Measurements from ENCODE around the gene MYD88. TPM values are rescaled to one million over a fixed set of nuclear protein-coding genes. Genes with fewer than 3 reads are reported as not detected.
"Not testable (repeated sequence)": the region's sequence is repeated elsewhere in the genome, so short reads cannot be mapped to it uniquely, and the experiment has no call there.

The MYD88 gene
- total RNA-seq, 1 donor from 2014 or later: 3.7 TPM

- not testable (repeated sequence) for FAIRE-seq; DNase-seq (ENCODE audit: low spot score in 2 of 2)
These were observed 22.2 kb downstream of the MYD88 start for GRCh38 chr3:38160704-38161103.

GRCh38 chr3:38163117-38163840 is 24.8 kb downstream of the MYD88 start:
- no peak for DNase-seq (ENCODE audit: low spot score in 2 of 2)

GRCh38 chr3:38163841-38164642 is 25.6 kb downstream of the MYD88 start:
- no peak for FAIRE-seq
- no peak for DNase-seq (ENCODE audit: low spot score in 2 of 2)

More at GRCh38 chr3:38163117-38163840, 24.8 kb downstream of the MYD88 start:
- no peak for FAIRE-seq

- no peak for FAIRE-seq
These were observed 26.1 kb downstream of the MYD88 start for GRCh38 chr3:38164643-38164951.

GRCh38 chr3:38164952-38165721 is 26.7 kb downstream of the MYD88 start, which contains the start of gene OXSR1:
OXSR1 (plus strand) TSS chr3:38165537; CDS start chr3:38165877, 340 bp downstream.
- FAIRE-seq (peak; percentile 74), DNase-seq (ENCODE audit: low spot score in 2 of 2) (peak; percentile 94 to 96)

More at GRCh38 chr3:38164643-38164951, 26.1 kb downstream of the MYD88 start:
- DNase-seq (ENCODE audit: low spot score in 2 of 2): no peak

- FAIRE-seq (no peak), DNase-seq (ENCODE audit: low spot score in 2 of 2) (peak in 1 of 2 donors; percentile 66)
These were observed 27.4 kb downstream of the MYD88 start for GRCh38 chr3:38165722-38166387.

- FAIRE-seq (no peak), DNase-seq (ENCODE audit: low spot score in 2 of 2) (no peak)
These were observed 29.1 kb downstream of the MYD88 start for GRCh38 chr3:38167591-38167990.

GRCh38 chr3:38168151-38169026 is 29.9 kb downstream of the MYD88 start:
- FAIRE-seq (no peak), DNase-seq (ENCODE audit: low spot score in 2 of 2) (no peak)

- FAIRE-seq (no peak), DNase-seq (ENCODE audit: low spot score in 2 of 2) (no peak)
These were observed 30.5 kb downstream of the MYD88 start for GRCh38 chr3:38169027-38169317.

GRCh38 chr3:38170722-38171121 is 32.3 kb downstream of the MYD88 start:
- FAIRE-seq: no peak
- DNase-seq (ENCODE audit: low spot score in 2 of 2): no peak

- FAIRE-seq (no peak), DNase-seq (ENCODE audit: low spot score in 2 of 2) (no peak)
These were observed 33.2 kb downstream of the MYD88 start for GRCh38 chr3:38171622-38172021.

GRCh38 chr3:38173834-38174418 is 35.5 kb downstream of the MYD88 start:
- FAIRE-seq (no peak), DNase-seq (ENCODE audit: low spot score in 2 of 2) (no peak)

GRCh38 chr3:38177181-38177580 is 38.7 kb downstream of the MYD88 start:
- no peak for FAIRE-seq
- no peak for DNase-seq (ENCODE audit: low spot score in 2 of 2)

GRCh38 chr3:38186781-38187180 is 48.3 kb downstream of the MYD88 start:
- DNase-seq (ENCODE audit: low spot score in 2 of 2) (no peak), FAIRE-seq (no peak)

GRCh38 chr3:38190481-38190881 is 52.0 kb downstream of the MYD88 start:
- FAIRE-seq (no peak), DNase-seq (ENCODE audit: low spot score in 2 of 2) (no peak)

Measured in frontal cortex (tissue), 4 donors.